OCI-LY7 (cell line): ENCODE results near the gene EXOSC7. TPM values are rescaled to one million over a fixed set of nuclear protein-coding genes. Genes with fewer than 3 reads are reported as not detected.

Experiments
- BruUV-seq: library from RNA; stranded (reverse); fragments of 400-500 nt; replicated peaks from 2 replicates; lab custom pipeline; 2021; lab: Mats Ljungman, UMichigan
- CTCF ChIA-PET: fragments of 300-600 bp; sonication (Branson Sonifier 250); formaldehyde crosslinking; loops from one replicate; lab custom pipeline; 2022; ENCODE audit warnings: antibody characterized with exemption; ENCODE audit not compliant: unreplicated experiment; lab: Charles Lee
- POLR2A ChIA-PET: fragments of 300-600 bp; sonication (Branson Sonifier 250); formaldehyde crosslinking; loops from one replicate; lab custom pipeline; 2022; ENCODE audit warnings: antibody characterized with exemption; lab: Charles Lee
- DNase-seq: peaks from one replicate; pipeline ENCODE4 v3.0.0-alpha.2; 2015; ENCODE audit warnings: low spot score
- H2AFZ ChIP-seq: fragments of 200-600 bp; sonication (generic), shearing (Covaris generic); 2 replicates; pipeline ENCODE4 v1.6.1; 2014; ENCODE audit warnings: mild to moderate bottlenecking, antibody characterized with exemption, low read length, moderate library complexity
- H3K27ac ChIP-seq: fragments of 200-600 bp; sonication (generic); 2 replicates; pipeline ENCODE4 v1.5.1; 2014; ENCODE audit warnings: mixed run types, low read depth, mild to moderate bottlenecking, moderate library complexity, low read length, inconsistent platforms; ENCODE audit not compliant: poor library complexity, severe bottlenecking
- H3K36me3 ChIP-seq: fragments of 200-600 bp; sonication (generic); 2 replicates; pipeline ENCODE4 v1.6.1; 2014; ENCODE audit warnings: mild to moderate bottlenecking, antibody characterized with exemption, low read length, moderate library complexity, mixed read lengths; ENCODE audit not compliant: insufficient read depth
- H3K4me1 ChIP-seq: fragments of 200-600 bp; sonication (generic); 2 replicates; pipeline ENCODE4 v1.5.1; 2014; ENCODE audit warnings: mild to moderate bottlenecking, low read length; ENCODE audit not compliant: insufficient read depth, poor library complexity, severe bottlenecking
- H3K4me2 ChIP-seq: fragments of 200-600 bp; sonication (generic); 2 replicates; pipeline ENCODE4 v1.6.1; 2014; ENCODE audit warnings: mild to moderate bottlenecking, low read length
- H3K4me3 ChIP-seq: fragments of 200-600 bp; sonication (generic); 2 replicates; pipeline ENCODE4 v1.5.1; 2014; ENCODE audit warnings: mild to moderate bottlenecking, low read depth, low read length; ENCODE audit not compliant: poor library complexity, severe bottlenecking
- H3K79me2 ChIP-seq: fragments of 200-600 bp; sonication (generic); 2 replicates; pipeline ENCODE4 v1.6.1; 2016; ENCODE audit warnings: low read depth, mild to moderate bottlenecking, low read length, moderate library complexity, mixed read lengths; ENCODE audit not compliant: insufficient read depth
- H3K9me2 ChIP-seq: fragments of 200-600 bp; sonication (generic); 2 replicates; pipeline ENCODE4 v1.6.1; 2016; ENCODE audit warnings: mild to moderate bottlenecking, low read length, mixed read lengths; ENCODE audit not compliant: insufficient read depth
- H3K9me3 ChIP-seq: fragments of 200-600 bp; sonication (generic); 2 replicates; pipeline ENCODE4 v1.6.1; 2014; ENCODE audit warnings: mild to moderate bottlenecking, mixed run types, low read length, mixed read lengths
- H4K20me1 ChIP-seq: fragments of 200-600 bp; sonication (generic); 2 replicates; pipeline ENCODE4 v1.6.1; 2014; ENCODE audit warnings: mild to moderate bottlenecking, antibody characterized with exemption, low read length, moderate library complexity, mixed read lengths; ENCODE audit not compliant: insufficient read depth
- CTCF ChIP-seq: fragments of 200-600 bp; sonication (generic); conservative IDR thresholded peaks from 2 replicates; pipeline ENCODE4 v1.5.1; 2014; ENCODE audit warnings: mild to moderate bottlenecking, antibody characterized with exemption, low read length, moderate library complexity, mixed read lengths
- EZH2phosphoT487 ChIP-seq: fragments of 200-600 bp; sonication (generic); IDR thresholded peaks from 2 replicates; pipeline ENCODE4 v1.6.1; 2018; ENCODE audit warnings: low read depth, borderline replicate concordance, mild to moderate bottlenecking, mixed run types, antibody characterized with exemption, low read length, moderate library complexity, mixed read lengths
- intact Hi-C: fragments of 100-400 bp; cut with micrococcal nuclease; formaldehyde crosslinking; loops from one replicate; pipeline ENCODE4 v1.10.0; 2022; ENCODE audit not compliant: unreplicated experiment
- total RNA-seq, 2 experiments: library from RNA; depleted of rRNA in 1 of 2; stranded (reverse); fragments of >200 nt in 1 of 2; shearing (Covaris generic) in 1 of 2; gene quantifications; 2 replicates each; pipeline ENCODE4 v1.2.3, GENCODE V29; 2014 to 2022

EXOSC7 gene
- total RNA-seq, 2 experiments from 2014 or later = 60.3 to 65.3 TPM

GRCh38 chr3:44989636-44990373 is 13.8 kb downstream of the EXOSC7 start:
- no peaks in the 10 kb centered on the region for H3K9me3 ChIP-seq
- no peak overlapping the region for H3K4me2 ChIP-seq
- H3K79me2 ChIP-seq = peaks cover 26% of the 10 kb centered on the region
- no TSS peak for BruUV-seq
- H2AFZ ChIP-seq = no peak overlapping the region
- peaks cover 12% of the 10 kb centered on the region for H4K20me1 ChIP-seq
- intact Hi-C loops = no loop called here
- H3K36me3 ChIP-seq = peaks cover 86% of the 10 kb centered on the region
- ChIA-PET POLR2A (interaction anchor here (0.5 to 1.0 kb wide), 3 partner anchors 11 to 81 kb away, joined by 3 to 5 read pairs (median 3); no protein-coding TSS in a partner anchor), CTCF (no interaction called here)
- no peak overlapping the region for H3K27ac ChIP-seq
- no peaks in the 10 kb centered on the region for H3K9me2 ChIP-seq
- H3K4me3 ChIP-seq = no peak overlapping the region
- DNase-seq = no peak
- H3K4me1 ChIP-seq = no peaks in the 10 kb centered on the region
- TF ChIP-seq CTCF (no peak), EZH2phosphoT487 (no peak)

- Histone ChIP-seq H3K4me1 (no peaks in the 10 kb centered on the region), H3K4me3 (no peak overlapping the region), H4K20me1 (peaks cover 12% of the 10 kb centered on the region), H3K27ac (no peak overlapping the region), H3K4me2 (no peak overlapping the region), H2AFZ (no peak overlapping the region), H3K9me2 (no peaks in the 10 kb centered on the region), H3K79me2 (peaks cover 24% of the 10 kb centered on the region; the same call in 1 of the 2 replicates), H3K9me3 (no peaks in the 10 kb centered on the region), H3K36me3 (peaks cover 90% of the 10 kb centered on the region)
- CTCF ChIA-PET = no interaction called here
- BruUV-seq = no TSS peak
- POLR2A ChIA-PET = no interaction called here
- TF ChIP-seq CTCF (no peak), EZH2phosphoT487 (no peak)
- DNase-seq = no peak
- intact Hi-C loops = no loop called here
Observed at GRCh38 chr3:44991326-44991725, 15.3 kb downstream of the EXOSC7 start.
